K562 (cell line): ENCODE results near the gene NRF1. TPM values are rescaled to one million over a fixed set of nuclear protein-coding genes. Genes with fewer than 3 reads are reported as not detected.

Source experiments
- JUN ChIP-seq, 2 experiments: sonication (generic) in 1 of 2; formaldehyde crosslinking in 1 of 2; IDR thresholded peaks; 2 replicates each; pipeline versions ENCODE4 v1.6.1 to v1.8.0; 2012 to 2022; ENCODE audit warnings: borderline replicate concordance in 2 of 2, mild to moderate bottlenecking in 2 of 2, improper control_type of control experiment in 1 of 2, low read depth in 1 of 2, low read length in 1 of 2, missing genetic modification reagents in 1 of 2
- LEF1 ChIP-seq: fragments of 450-650 bp; IDR thresholded peaks from 2 replicates; pipeline ENCODE4 v1.6.1; 2016; ENCODE audit warnings: mild to moderate bottlenecking
- POLR3A ChIP-seq: IDR thresholded peaks from 2 replicates; pipeline ENCODE4 v1.6.1; 2011; ENCODE audit warnings: borderline replicate concordance, mild to moderate bottlenecking, moderate library complexity; ENCODE audit not compliant: insufficient read length, insufficient read depth; ENCODE audit errors: extremely low read depth
- polyA plus RNA-seq, 8 experiments: library from polyadenylated mRNA; depleted of rRNA in 4 of 8; stranded (reverse) in 5 of 8; unstranded in 3 of 8; fragments of >200 nt; fragmentation: Nextera tagmentation in 2 of 8; fragmentation: Illumina TruSeq in 1 of 8; extraction: Ambion mirVana in 2 of 8; extraction: Trizol in 1 of 8; gene quantifications; 2 replicates each; pipeline versions ENCODE4 v1.2.1 to v1.2.3, GENCODE V29; 2011 to 2014; ENCODE audit warnings: inconsistent platforms in 1 of 8, missing spikeins in 1 of 8
- total RNA-seq, 7 experiments: library from RNA; depleted of rRNA in 6 of 7; stranded (reverse); fragments of >200 nt in 6 of 7; fragmentation: Illumina TruSeq in 2 of 7; extraction: Trizol in 2 of 7; gene quantifications; 2 replicates each; pipeline versions ENCODE4 v1.2.1 to v1.2.3, GENCODE V29; 2011 to 2021; ENCODE audit warnings: low replicate concordance in 1 of 7
- TF ChIP-seq, protein P1 (sequence below): fragments of 200-600 bp; sonication (generic); IDR thresholded peaks from one replicate; pipeline ENCODE4 v1.6.1; 2012; ENCODE audit warnings: mild to moderate bottlenecking, low read depth, low read length, inconsistent platforms
- TF ChIP-seq, protein P2 (sequence below): fragments of 250-450 bp; sonication (Bioruptor Pico); IDR thresholded peaks from 2 replicates; pipeline ENCODE4 v1.5.0; 2020; ENCODE audit warnings: mild to moderate bottlenecking, borderline replicate concordance

NRF1 gene
- total and polyA plus RNA-seq, 9 of the 15 experiments (the other 6 are each of a cell fraction or from before 2014, with no cell fraction given): 8.6 to 28.8 (median 20.3) TPM

DNA sequence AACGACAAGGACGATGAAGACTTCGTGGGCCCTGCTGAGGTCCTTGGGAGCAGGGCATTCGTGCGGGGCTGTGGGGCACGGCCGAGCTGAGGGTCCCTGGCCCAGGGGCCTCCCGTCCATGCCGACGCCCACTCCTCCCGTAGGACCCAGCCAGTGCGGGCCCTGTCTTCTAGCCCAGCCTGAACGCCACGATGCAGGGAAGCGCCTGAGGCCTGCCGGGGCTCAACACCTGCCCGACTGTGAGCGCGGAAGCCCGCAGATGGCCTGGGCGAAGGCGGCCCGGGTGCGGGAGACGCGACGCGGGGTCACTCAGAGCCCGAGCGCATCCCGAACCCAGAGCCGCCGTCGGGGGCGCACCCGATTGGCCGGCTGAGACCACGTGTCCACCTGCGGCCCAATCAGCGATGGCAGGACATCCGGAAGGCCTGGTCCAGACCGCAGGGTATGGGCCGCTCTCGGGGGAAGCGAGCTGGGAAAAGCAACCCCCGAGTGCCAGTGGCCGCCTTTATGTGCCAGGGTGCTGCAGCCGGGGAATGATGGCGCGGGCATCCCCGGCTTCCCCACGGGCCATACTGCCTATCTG lies 151.0 kb downstream of the NRF1 start (continued):
- TF ChIP-seq, protein P1, sequence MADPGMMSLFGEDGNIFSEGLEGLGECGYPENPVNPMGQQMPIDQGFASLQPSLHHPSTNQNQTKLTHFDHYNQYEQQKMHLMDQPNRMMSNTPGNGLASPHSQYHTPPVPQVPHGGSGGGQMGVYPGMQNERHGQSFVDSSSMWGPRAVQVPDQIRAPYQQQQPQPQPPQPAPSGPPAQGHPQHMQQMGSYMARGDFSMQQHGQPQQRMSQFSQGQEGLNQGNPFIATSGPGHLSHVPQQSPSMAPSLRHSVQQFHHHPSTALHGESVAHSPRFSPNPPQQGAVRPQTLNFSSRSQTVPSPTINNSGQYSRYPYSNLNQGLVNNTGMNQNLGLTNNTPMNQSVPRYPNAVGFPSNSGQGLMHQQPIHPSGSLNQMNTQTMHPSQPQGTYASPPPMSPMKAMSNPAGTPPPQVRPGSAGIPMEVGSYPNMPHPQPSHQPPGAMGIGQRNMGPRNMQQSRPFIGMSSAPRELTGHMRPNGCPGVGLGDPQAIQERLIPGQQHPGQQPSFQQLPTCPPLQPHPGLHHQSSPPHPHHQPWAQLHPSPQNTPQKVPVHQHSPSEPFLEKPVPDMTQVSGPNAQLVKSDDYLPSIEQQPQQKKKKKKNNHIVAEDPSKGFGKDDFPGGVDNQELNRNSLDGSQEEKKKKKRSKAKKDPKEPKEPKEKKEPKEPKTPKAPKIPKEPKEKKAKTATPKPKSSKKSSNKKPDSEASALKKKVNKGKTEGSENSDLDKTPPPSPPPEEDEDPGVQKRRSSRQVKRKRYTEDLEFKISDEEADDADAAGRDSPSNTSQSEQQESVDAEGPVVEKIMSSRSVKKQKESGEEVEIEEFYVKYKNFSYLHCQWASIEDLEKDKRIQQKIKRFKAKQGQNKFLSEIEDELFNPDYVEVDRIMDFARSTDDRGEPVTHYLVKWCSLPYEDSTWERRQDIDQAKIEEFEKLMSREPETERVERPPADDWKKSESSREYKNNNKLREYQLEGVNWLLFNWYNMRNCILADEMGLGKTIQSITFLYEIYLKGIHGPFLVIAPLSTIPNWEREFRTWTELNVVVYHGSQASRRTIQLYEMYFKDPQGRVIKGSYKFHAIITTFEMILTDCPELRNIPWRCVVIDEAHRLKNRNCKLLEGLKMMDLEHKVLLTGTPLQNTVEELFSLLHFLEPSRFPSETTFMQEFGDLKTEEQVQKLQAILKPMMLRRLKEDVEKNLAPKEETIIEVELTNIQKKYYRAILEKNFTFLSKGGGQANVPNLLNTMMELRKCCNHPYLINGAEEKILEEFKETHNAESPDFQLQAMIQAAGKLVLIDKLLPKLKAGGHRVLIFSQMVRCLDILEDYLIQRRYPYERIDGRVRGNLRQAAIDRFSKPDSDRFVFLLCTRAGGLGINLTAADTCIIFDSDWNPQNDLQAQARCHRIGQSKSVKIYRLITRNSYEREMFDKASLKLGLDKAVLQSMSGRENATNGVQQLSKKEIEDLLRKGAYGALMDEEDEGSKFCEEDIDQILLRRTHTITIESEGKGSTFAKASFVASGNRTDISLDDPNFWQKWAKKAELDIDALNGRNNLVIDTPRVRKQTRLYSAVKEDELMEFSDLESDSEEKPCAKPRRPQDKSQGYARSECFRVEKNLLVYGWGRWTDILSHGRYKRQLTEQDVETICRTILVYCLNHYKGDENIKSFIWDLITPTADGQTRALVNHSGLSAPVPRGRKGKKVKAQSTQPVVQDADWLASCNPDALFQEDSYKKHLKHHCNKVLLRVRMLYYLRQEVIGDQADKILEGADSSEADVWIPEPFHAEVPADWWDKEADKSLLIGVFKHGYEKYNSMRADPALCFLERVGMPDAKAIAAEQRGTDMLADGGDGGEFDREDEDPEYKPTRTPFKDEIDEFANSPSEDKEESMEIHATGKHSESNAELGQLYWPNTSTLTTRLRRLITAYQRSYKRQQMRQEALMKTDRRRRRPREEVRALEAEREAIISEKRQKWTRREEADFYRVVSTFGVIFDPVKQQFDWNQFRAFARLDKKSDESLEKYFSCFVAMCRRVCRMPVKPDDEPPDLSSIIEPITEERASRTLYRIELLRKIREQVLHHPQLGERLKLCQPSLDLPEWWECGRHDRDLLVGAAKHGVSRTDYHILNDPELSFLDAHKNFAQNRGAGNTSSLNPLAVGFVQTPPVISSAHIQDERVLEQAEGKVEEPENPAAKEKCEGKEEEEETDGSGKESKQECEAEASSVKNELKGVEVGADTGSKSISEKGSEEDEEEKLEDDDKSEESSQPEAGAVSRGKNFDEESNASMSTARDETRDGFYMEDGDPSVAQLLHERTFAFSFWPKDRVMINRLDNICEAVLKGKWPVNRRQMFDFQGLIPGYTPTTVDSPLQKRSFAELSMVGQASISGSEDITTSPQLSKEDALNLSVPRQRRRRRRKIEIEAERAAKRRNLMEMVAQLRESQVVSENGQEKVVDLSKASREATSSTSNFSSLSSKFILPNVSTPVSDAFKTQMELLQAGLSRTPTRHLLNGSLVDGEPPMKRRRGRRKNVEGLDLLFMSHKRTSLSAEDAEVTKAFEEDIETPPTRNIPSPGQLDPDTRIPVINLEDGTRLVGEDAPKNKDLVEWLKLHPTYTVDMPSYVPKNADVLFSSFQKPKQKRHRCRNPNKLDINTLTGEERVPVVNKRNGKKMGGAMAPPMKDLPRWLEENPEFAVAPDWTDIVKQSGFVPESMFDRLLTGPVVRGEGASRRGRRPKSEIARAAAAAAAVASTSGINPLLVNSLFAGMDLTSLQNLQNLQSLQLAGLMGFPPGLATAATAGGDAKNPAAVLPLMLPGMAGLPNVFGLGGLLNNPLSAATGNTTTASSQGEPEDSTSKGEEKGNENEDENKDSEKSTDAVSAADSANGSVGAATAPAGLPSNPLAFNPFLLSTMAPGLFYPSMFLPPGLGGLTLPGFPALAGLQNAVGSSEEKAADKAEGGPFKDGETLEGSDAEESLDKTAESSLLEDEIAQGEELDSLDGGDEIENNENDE: no peak
- TF ChIP-seq, protein P2, sequence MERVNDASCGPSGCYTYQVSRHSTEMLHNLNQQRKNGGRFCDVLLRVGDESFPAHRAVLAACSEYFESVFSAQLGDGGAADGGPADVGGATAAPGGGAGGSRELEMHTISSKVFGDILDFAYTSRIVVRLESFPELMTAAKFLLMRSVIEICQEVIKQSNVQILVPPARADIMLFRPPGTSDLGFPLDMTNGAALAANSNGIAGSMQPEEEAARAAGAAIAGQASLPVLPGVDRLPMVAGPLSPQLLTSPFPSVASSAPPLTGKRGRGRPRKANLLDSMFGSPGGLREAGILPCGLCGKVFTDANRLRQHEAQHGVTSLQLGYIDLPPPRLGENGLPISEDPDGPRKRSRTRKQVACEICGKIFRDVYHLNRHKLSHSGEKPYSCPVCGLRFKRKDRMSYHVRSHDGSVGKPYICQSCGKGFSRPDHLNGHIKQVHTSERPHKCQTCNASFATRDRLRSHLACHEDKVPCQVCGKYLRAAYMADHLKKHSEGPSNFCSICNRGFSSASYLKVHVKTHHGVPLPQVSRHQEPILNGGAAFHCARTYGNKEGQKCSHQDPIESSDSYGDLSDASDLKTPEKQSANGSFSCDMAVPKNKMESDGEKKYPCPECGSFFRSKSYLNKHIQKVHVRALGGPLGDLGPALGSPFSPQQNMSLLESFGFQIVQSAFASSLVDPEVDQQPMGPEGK (CRISPR knock-in tag): no peak
- TF ChIP-seq POLR3A: no peak
- TF ChIP-seq LEF1: no peak
- TF ChIP-seq JUN (IDR thresholded peaks at IDR 0.05; ENCODE audit: borderline replicate concordance, low read depth, low read length): no peak
- no peak for TF ChIP-seq JUN (CRISPR knock-in tag; IDR thresholded peaks at IDR 0.05; ENCODE audit: borderline replicate concordance)
